Activated CD8-positive, alpha-beta T cell treated with anti-CD3 and anti-CD28 coated beads, Interleukin-2, amount 10 ng/mL, durations not matched to agents 7 days and 5 days (primary cell): Measurements from ENCODE around the gene MXRA7. TPM values are rescaled to one million over a fixed set of nuclear protein-coding genes. Genes with fewer than 3 reads are reported as not detected.

Source experiments
- ATAC-seq: fragments of 150-1000 bp; cut with Tn5 transposase; one replicate; pipeline ENCODE4 v1.10.0; 2021; ENCODE audit warnings: moderate library complexity
- CTCF ChIA-PET: fragments of 350-600 bp; sonication (Branson Sonifier 250); formaldehyde crosslinking; loops from one replicate; lab custom pipeline; 2021; ENCODE audit warnings: antibody characterized with exemption; lab: Charles Lee
- POLR2A ChIA-PET: fragments of 350-600 bp; sonication (Branson Sonifier 250); formaldehyde crosslinking; loops from one replicate; lab custom pipeline; 2021; ENCODE audit warnings: antibody characterized with exemption; lab: Charles Lee
- DNase-seq: peaks from one replicate; pipeline ENCODE4 v3.0.0-alpha.2; 2020
- H3K27ac Mint-ChIP-seq: one replicate; pipeline ENCODE4 v1.8.0; 2021; ENCODE audit warnings: mild to moderate bottlenecking, mixed read lengths
- H3K27me3 Mint-ChIP-seq: one replicate; pipeline ENCODE4 v1.8.0; 2021; ENCODE audit warnings: low read depth, mixed read lengths
- H3K36me3 Mint-ChIP-seq: one replicate; pipeline ENCODE4 v1.8.0; 2021; ENCODE audit warnings: low read depth, mixed read lengths
- H3K4me1 Mint-ChIP-seq: one replicate; pipeline ENCODE4 v1.8.0; 2021; ENCODE audit warnings: low read depth, mixed read lengths
- H3K4me3 Mint-ChIP-seq: one replicate; pipeline ENCODE4 v1.8.0; 2021; ENCODE audit warnings: mild to moderate bottlenecking, mixed read lengths
- H3K9me3 Mint-ChIP-seq: one replicate; pipeline ENCODE4 v1.8.0; 2022; ENCODE audit warnings: mixed read lengths; ENCODE audit not compliant: insufficient read depth
- total RNA-seq, 2 experiments: library from RNA; stranded (reverse); gene quantifications; one replicate each; pipeline ENCODE4 v1.2.3, GENCODE V29; 2021

Gene MXRA7
- total RNA-seq, 2 experiments from 2014 or later: 12.4 to 13.3 TPM

DNA sequence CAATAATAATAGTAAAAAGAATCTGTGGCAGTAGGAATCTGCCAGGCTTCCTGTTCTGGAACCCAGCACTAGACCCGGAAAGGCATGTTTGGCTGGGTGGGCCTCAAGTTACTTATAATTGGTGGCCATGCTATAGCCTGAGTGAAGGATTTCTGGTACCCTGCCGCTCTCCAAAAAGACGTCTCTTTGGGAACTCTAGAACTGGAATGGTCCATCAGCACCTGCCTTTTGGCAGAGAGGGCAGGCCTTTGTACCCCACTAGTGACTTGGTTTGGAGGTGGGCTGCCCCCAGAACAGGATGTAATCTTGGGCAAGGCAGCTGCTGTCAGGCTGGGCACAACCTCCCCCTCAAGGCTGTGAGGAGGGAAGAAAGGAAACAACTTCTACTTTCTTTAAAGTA lies 37.9 kb downstream of the MXRA7 start:
- Mint-ChIP-seq H3K27ac (peak overlapping the region; percentile 95), H3K4me1 (peaks cover 41% of the 10 kb centered on the region), H3K9me3 (no peaks in the 10 kb centered on the region), H3K36me3 (peaks cover 11% of the 10 kb centered on the region), H3K27me3 (no peaks in the 10 kb centered on the region), H3K4me3 (peak overlapping the region; percentile 89)
- ATAC-seq (no peak), DNase-seq (no peak)
- ChIA-PET CTCF (interaction anchor here (2.7 kb wide), 1 partner anchor 8 kb away, joined by 44 read pairs; no protein-coding TSS in a partner anchor), POLR2A (interaction anchor here (0.9 to 1.5 kb wide), 2 partner anchors 10 to 60 kb away, joined by 3 to 4 read pairs; no protein-coding TSS in a partner anchor)

DNA sequence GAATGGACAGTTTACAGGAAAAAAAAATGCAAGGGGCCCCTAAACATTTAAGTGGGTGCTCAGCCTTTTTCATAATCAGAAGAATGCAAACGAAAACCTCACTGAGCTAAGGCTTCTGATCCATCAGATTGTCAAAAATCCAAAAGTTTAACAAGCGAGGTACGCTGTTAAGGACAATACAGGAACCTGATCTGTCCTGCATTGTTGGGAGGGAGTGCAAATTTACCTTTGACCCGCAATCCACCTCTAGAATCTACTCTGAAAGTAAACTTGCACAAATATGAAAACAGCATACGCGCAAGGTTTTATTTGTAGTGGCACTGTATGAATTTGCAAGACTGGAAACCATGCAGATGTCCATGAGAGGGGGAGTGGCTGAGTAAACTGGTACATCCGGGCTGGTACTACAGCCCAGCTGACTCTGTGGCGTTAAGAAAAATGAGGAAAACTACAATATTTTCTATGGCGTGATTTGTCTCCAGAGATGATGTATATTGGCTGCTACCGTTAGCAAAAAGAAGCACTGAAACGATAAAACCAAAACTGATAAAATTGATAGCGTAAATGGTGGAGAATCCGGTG lies 38.4 kb downstream of the MXRA7 start:
- peak overlapping the region; percentile 95 for H3K27ac Mint-ChIP-seq
- DNase-seq (no peak), ATAC-seq (no peak)
- peak overlapping the region; percentile 89 for H3K4me3 Mint-ChIP-seq
- peaks cover 41% of the 10 kb centered on the region for H3K4me1 Mint-ChIP-seq
- ChIA-PET POLR2A (interaction anchor here (0.6 to 2.1 kb wide), 10 partner anchors 9 to 116 kb away, joined by 3 to 13 read pairs (median 4); no protein-coding TSS in a partner anchor), CTCF (interaction anchor here (1.3 to 4.4 kb wide), 6 partner anchors 9 to 149 kb away, joined by 7 to 44 read pairs (median 11); no protein-coding TSS in a partner anchor)
- H3K9me3 Mint-ChIP-seq: no peaks in the 10 kb centered on the region
- H3K36me3 Mint-ChIP-seq: peaks cover 11% of the 10 kb centered on the region
- no peaks in the 10 kb centered on the region for H3K27me3 Mint-ChIP-seq

DNA sequence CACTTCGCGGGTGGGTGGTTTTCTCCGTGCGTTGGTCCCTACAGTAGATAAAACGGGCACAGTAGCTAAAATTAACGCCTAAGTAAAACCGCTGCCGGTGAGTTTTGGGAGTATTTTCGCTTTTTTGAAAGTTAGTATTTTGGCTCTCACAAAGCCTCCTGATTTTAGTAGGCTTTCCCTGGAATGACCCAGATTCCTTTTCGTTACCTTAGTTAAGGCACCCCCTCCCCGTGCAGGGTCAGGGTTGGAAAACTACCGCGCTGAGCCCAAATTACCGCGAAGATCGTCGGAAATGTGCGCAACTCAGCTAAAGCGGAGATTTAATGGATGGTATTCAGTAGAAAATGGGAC lies 38.9 kb downstream of the MXRA7 start:
- ATAC-seq (peak; percentile 2), DNase-seq (no peak)
- Mint-ChIP-seq H3K27ac (peak overlapping the region; percentile 95), H3K27me3 (peaks cover 3% of the 10 kb centered on the region), H3K36me3 (peaks cover 11% of the 10 kb centered on the region), H3K4me3 (peak overlapping the region; percentile 89), H3K4me1 (peaks cover 41% of the 10 kb centered on the region), H3K9me3 (no peaks in the 10 kb centered on the region)
- ChIA-PET POLR2A (interaction anchor here (0.6 to 2.1 kb wide), 13 partner anchors 9 to 170 kb away, joined by 3 to 13 read pairs (median 4); no protein-coding TSS in a partner anchor), CTCF (interaction anchor here (0.8 to 4.4 kb wide), 9 partner anchors 9 to 273 kb away, joined by 3 to 44 read pairs (median 7); no protein-coding TSS in a partner anchor)

DNA sequence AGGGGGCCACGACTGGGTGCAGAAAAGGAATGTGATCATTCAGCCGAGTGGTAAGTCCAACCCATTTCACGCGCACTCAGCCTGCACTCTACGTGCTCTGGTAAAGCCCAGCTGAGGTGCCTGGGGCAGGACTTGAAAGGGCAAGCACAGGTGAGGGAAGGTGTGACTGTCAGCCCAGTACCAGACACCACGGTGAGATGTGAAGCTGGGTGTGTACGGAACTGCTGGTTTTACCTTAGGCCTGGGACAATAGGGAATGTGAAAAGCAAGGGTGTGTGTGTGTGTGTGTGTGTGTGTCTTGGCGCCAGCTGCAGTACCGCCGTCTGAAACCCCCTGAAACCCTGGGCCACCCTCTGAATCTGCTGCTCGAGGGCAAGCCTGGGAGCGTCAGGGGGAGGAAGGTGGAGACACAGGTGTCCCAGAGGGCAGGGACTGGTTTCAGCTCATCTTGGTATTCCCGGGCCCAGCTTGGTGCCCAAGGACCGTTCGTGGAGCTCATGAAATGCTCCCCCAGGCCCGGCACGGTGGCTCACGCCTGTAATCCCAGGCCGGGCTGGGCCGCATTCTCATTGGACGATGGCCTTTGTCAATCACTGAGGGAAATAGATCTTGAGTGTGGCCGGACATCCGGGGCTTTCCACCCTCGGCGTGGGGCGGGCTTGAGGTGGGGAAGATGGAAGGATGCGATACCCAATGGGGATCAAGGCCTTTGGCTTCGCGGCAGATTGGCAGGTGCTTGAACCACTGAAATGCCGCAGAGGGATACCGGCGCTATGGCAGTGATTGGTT lies 39.4 kb downstream of the MXRA7 start:
- ATAC-seq: peak; percentile 99
- peaks cover 5% of the 10 kb centered on the region for H3K27me3 Mint-ChIP-seq
- no peaks in the 10 kb centered on the region for H3K9me3 Mint-ChIP-seq
- H3K4me3 Mint-ChIP-seq: peak overlapping the region; percentile 89
- peaks cover 11% of the 10 kb centered on the region for H3K36me3 Mint-ChIP-seq
- peaks cover 41% of the 10 kb centered on the region for H3K4me1 Mint-ChIP-seq
- ChIA-PET CTCF (interaction anchor here (0.8 to 4.4 kb wide), 10 partner anchors 10 to 272 kb away, joined by 3 to 44 read pairs (median 7); no protein-coding TSS in a partner anchor), POLR2A (interaction anchor here (0.5 to 2.1 kb wide), 16 partner anchors 10 to 178 kb away, joined by 3 to 13 read pairs (median 4); partner anchors contain the start of genes JMJD6 and METTL23)
- peak; percentile 100 for DNase-seq
- peak overlapping the region; percentile 95 for H3K27ac Mint-ChIP-seq

DNA sequence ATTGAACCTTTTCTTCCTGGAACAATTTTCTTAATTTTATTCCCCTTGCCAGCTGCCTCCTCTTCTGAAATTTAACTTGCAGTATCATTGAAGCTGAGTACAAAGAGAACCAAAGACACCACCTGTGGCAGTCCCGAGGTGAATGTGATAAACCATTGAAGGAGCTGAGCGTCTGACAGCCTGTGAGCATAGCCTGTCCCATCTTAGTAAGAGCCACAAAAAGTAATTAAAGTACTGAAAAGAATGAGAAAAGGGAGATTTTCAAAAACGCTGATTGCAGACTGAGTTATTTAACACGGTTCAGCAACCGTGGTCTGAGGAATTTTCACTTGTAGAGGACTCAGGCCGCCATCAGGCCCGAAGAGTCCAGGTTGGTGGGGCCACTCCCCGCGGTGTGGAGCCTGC lies 40.0 kb downstream of the MXRA7 start:
- Mint-ChIP-seq H3K9me3 (no peaks in the 10 kb centered on the region), H3K27ac (peak overlapping the region; percentile 95), H3K4me1 (peaks cover 41% of the 10 kb centered on the region), H3K36me3 (peaks cover 11% of the 10 kb centered on the region), H3K4me3 (peak overlapping the region; percentile 89), H3K27me3 (peaks cover 5% of the 10 kb centered on the region)
- DNase-seq (no peak), ATAC-seq (no peak)
- CTCF ChIA-PET: interaction anchor here (1.3 to 4.4 kb wide), 8 partner anchors 11 to 217 kb away, joined by 3 to 44 read pairs (median 8); no protein-coding TSS in a partner anchor
- POLR2A ChIA-PET: interaction anchor here (0.5 to 2.1 kb wide), 11 partner anchors 12 to 177 kb away, joined by 3 to 12 read pairs (median 3); partner anchors contain the start of genes JMJD6 and METTL23

DNA sequence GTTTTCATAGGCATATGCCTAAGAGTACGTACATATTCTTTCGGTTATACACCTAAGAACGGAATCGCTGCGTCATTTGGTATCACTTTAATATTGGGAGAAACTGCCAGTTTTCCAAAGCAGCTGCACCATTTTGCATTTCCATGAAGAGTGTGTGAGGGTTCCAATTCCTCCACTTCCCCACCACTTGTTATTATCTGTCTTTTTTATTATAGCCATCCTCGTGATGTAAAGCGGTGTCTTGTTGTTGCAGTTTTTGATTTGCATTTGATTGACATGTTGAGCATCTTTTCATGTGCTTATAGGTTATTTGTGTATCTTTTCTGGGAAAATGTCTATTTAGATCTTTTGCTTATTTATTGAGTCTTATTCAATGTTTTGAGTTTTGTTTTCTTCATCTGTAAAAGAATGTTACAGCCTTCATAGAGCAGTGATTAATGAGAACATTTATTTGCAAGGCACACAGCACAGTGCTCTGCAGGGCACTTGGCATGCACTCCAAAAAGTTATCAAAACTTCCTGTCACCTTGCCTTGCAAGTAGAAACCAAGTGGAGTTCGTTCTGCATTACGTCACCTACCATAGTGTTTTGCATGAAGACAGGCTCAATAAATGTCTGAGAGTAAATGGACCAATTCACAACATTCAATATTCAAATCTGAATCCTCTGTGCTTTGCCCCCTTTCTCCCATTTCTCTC lies 40.6 kb downstream of the MXRA7 start:
- H3K9me3 Mint-ChIP-seq: no peaks in the 10 kb centered on the region
- ATAC-seq (no peak), DNase-seq (no peak)
- H3K4me1 Mint-ChIP-seq: peaks cover 41% of the 10 kb centered on the region
- peaks cover 5% of the 10 kb centered on the region for H3K27me3 Mint-ChIP-seq
- peak overlapping the region; percentile 95 for H3K27ac Mint-ChIP-seq
- peaks cover 11% of the 10 kb centered on the region for H3K36me3 Mint-ChIP-seq
- H3K4me3 Mint-ChIP-seq: peak overlapping the region; percentile 89
- ChIA-PET CTCF (interaction anchor here (0.8 to 4.4 kb wide), 7 partner anchors 11 to 386 kb away, joined by 3 to 44 read pairs (median 10); no protein-coding TSS in a partner anchor), POLR2A (no interaction called here)

DNA sequence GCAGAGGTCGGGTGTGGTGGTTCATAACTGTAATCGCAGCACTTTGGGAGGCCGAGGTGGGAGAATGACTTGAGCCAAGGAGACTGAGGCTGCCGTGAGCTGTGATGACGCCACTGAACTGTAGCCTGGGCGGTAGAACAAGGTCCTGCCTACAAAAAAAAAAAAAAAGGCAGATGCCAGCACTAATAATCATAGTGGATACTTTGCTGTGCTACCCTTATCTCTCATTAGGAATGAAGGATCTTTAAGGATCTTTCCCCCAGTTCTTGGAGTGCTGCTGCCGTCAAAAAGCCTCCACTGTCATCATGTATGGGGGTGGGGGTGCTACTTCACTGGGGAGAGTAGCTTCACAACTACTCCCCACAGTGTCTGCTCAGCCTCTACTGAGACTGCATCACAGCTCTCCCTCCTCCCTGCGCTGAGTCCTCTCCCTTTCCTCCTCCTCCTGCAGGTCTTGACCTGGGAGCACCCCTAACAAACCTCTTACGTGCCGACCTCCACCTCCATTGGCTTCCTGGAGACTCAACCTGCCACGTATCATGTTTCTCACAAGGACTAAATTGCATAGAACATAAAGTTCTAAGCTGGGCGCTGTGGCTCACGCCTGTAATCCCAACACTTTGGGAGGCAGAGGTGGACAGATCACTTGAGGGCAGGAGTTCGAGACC lies 42.8 kb downstream of the MXRA7 start:
- H3K36me3 Mint-ChIP-seq: peaks cover 11% of the 10 kb centered on the region
- H3K4me3 Mint-ChIP-seq: no peak overlapping the region
- ATAC-seq (no peak), DNase-seq (no peak)
- POLR2A ChIA-PET: no interaction called here
- peaks cover 32% of the 10 kb centered on the region for H3K4me1 Mint-ChIP-seq
- CTCF ChIA-PET: interaction anchor here (1.4 to 3.4 kb wide), 2 partner anchors 13 to 44 kb away, joined by 7 to 11 read pairs; no protein-coding TSS in a partner anchor
- no peak overlapping the region for H3K27ac Mint-ChIP-seq
- H3K27me3 Mint-ChIP-seq: peaks cover 10% of the 10 kb centered on the region
- no peaks in the 10 kb centered on the region for H3K9me3 Mint-ChIP-seq

DNA sequence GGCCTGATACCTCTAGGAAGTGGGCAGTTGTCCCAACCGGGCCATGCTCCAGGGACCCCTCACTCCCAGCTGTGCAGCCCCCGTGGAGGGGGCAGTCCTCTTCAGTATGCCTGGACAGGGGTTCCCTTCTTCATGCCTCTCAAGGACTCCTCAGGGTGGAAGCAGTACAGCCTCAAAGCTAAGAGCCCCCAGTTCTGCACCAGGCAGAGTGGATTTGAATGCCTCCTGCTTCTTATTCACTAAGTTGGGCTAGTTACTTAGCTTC lies 43.3 kb downstream of the MXRA7 start:
- ChIA-PET CTCF (interaction anchor here (1.4 to 3.4 kb wide), 2 partner anchors 14 to 44 kb away, joined by 7 to 11 read pairs; no protein-coding TSS in a partner anchor), POLR2A (no interaction called here)
- no peak for ATAC-seq
- H3K27me3 Mint-ChIP-seq: peaks cover 10% of the 10 kb centered on the region
- H3K4me3 Mint-ChIP-seq: no peak overlapping the region
- H3K9me3 Mint-ChIP-seq: no peaks in the 10 kb centered on the region
- DNase-seq: no peak
- peaks cover 27% of the 10 kb centered on the region for H3K4me1 Mint-ChIP-seq
- no peak overlapping the region for H3K27ac Mint-ChIP-seq
- H3K36me3 Mint-ChIP-seq: peaks cover 9% of the 10 kb centered on the region

DNA sequence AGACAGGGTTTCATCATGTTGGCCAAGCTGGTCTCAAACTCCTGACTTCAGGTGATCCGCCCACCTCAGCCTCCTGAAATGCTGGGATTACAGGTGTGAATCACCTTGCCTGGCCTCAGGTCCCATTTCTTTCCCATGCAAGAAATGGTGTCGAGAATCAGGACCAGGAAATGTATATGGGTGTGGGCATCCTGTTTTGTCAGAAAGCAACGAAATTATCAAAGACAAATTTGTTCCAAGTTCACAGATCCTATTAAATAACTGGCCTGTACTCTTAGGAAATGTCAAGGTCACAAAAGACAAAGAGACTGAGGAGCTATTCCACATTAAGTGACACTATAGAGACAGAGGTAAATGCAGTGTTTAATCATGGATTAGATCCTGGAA lies 50.1 kb downstream of the MXRA7 start:
- ATAC-seq (no peak), DNase-seq (no peak)
- POLR2A ChIA-PET: interaction anchor here (1.4 kb wide), 1 partner anchor 11 kb away, joined by 6 read pairs; no protein-coding TSS in a partner anchor
- Mint-ChIP-seq H3K4me1 (peaks cover 28% of the 10 kb centered on the region), H3K27me3 (peaks cover 6% of the 10 kb centered on the region), H3K27ac (peak overlapping the region; percentile 53), H3K9me3 (no peaks in the 10 kb centered on the region), H3K4me3 (no peak overlapping the region), H3K36me3 (no peaks in the 10 kb centered on the region)
- CTCF ChIA-PET: interaction anchor here (1.2 to 3.2 kb wide), 4 partner anchors 17 to 138 kb away, joined by 3 to 17 read pairs (median 8); no protein-coding TSS in a partner anchor

DNA sequence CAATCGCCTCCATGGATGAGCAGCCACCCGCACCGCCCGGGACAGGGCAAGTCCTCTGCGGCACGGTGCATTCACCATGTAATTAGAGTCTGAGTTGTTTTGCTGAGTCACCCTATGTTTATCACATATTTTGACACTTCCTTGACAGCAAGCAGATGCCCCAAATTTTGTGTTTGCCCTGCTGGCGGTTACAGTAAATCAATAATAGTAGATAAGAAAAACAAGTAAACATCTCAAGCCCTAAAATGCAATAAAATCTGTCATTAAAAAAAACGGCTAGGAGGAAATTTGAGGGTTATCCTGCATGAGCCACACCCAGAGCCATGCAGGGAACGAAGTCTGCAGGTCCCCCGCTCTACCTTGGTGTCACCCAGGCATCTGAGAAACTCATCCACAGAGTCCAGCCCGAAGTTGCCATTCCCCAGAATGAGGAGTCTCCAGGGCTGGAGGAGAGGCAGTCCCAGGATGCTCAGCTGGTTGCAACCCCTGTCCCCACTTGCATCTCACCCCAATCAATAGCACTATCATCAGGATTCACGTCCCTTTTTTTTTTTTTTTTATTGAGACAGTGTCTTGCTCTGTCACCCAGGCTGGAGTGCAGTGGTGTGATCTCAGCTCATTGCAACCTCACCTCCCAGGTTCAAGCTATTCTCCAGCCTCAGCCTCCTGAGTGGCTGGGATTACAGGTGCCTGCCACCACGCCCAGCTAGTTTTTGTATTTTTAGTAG lies 50.7 kb downstream of the MXRA7 start:
- Mint-ChIP-seq H3K4me3 (no peak overlapping the region), H3K4me1 (peaks cover 28% of the 10 kb centered on the region), H3K9me3 (no peaks in the 10 kb centered on the region), H3K27ac (peak overlapping the region; percentile 53), H3K36me3 (no peaks in the 10 kb centered on the region), H3K27me3 (peaks cover 6% of the 10 kb centered on the region)
- ATAC-seq: no peak
- DNase-seq: peak; percentile 29
- ChIA-PET POLR2A (interaction anchor here (1.4 kb wide), 1 partner anchor 12 kb away, joined by 6 read pairs; no protein-coding TSS in a partner anchor), CTCF (interaction anchor here (1.2 to 3.2 kb wide), 4 partner anchors 17 to 137 kb away, joined by 3 to 17 read pairs (median 8); no protein-coding TSS in a partner anchor)
